ENCODE measurements around the gene ZRANB1.

The ZRANB1 gene

DNA sequence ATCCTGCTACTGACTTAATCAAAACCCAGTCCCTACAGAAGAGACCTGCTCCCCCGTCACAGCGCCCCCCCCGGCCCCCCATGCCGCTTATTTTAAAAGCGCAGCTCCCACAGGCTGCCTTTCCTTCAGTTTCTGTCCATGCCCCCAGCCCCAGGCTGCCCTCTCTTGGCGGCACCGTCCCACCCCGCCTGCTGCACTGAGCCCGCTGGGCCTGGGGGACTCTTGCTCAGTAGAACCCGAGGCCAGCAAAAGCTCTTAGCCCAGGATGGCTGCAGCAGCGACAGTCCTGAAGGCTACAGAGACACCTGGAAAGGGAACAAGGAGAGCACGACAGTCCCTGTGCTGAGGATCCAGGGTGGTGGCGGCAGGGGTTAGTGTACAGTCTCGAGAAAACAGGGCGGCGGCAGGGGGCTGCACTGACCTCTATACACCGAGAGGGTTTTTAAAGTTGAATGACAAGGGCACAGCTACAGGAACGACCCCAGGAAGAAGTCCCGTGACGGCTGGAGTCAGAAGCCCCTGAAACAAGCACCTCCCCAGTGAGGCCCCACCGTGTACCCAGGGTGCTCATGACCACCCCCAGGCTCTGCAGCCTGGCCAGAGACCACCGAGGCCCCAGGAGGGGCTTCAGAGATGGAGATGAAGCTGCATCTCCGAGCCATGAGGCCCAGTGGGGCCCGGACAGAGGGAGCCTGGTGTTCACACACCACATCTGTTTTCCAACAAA lies 54.4 kb downstream of the ZRANB1 start:
- no peak for DNase-seq

DNA sequence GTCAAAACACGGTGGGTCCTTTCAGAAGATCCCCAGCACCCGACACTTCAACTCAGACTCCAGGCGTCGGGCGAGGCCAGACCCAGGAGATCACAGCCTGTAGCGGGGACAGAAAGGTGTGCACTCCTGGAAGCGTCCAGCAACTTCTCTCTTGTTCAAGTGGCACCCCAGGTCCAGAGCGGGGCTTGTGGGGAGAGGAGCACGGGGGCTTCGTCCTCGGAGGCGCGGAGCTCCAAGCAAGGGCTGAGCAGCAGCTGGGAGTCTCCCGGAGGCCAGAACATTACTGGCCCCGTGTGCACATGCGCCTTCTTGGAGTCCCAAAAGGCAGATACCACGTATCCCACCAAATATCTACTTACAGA lies 54.9 kb downstream of the ZRANB1 start:
- no peak for DNase-seq

DNA sequence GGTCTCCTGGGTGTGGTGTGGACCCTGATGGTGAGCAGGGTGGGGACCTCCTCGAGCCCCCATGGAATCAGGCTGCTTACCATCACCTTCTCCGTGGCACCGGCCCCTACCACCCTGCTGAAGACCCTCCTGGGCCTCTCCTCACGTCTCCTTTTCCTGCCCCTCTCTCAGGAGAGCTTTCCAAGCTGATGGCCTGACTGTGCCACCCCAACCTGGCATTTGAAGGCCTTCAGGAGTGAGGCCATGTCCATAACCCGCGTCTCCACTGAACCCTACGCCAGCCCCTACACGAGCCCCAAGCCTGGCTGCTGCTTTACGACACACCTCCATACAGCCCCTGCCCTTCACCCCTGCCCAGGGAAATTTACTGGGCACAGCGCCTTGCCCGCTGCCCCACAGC lies 55.4 kb downstream of the ZRANB1 start:
- DNase-seq, result no peak

DNA sequence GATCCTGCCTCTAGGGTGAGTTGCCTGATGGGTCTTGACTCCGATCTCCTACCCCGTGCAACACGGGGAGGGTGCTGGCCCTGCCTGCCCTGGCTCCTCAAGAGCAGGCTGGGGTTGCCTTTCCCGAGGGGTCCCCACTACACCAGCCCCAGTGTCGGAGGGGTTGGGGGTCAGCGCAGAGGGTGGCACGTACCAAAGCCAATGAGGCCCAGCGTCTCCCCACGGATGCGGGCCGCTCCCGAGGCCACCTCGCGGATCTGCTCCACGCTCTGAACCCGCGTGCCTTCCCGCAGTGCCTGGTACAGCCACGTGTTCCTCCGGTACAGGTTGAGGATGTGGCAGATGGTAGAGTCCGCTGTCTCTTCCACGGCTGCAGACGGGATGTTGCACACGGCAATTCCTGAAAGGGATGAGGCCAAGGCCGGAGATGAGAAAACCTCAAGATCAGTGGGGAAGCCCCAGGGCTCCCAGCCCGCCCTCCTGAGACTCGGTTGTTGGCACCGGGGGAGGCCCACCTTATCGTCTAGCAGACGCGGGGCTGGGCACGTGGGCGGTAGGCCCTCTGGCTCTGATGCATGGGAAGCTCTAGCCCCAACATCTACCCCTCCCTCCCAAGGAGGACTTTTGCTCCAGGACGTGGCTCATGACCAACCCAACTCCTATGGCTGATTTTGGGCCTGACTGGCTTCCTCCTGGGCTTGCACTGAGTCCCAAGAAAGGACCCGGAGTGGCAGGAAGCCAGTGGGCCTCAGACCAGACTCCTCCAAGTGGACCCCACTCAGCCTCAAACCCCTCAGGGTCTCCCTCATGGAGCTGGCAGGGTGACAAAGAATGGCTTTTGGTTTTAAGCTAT lies 56.1 kb downstream of the ZRANB1 start:
- DNase-seq, result no peak

DNA sequence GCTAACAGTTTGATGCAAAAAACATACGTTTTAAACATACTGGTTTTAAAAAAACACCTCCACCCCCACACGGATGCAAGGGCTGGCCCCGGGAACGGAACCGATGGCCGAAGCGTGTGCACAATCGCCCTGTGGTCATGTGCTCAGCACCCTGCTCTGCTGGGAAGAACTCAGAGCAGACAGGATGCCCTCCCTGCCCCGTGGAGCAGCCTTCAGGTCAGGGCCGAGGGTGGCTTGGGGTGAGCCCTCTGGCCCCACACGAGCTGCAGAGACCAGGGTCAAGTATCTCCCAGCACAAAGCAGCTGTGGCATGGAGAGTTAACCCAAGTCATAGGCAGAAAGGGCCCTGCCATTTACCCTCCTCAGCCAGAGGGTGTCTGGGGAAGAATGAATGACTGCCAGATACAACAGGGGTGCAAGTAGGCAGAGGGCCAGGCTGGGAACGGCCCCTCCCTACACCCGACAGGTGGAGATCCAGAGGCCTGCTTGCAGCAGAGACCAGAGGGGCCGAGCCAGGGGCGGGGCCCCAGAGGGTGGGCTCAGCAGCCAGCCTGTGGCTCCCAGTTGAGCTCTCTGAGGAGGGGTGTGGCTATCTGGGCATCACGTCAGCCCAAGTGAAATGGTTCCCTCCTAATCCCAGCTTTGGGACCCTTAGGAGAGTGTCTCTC lies 56.8 kb downstream of the ZRANB1 start:
- no peak for DNase-seq

DNA sequence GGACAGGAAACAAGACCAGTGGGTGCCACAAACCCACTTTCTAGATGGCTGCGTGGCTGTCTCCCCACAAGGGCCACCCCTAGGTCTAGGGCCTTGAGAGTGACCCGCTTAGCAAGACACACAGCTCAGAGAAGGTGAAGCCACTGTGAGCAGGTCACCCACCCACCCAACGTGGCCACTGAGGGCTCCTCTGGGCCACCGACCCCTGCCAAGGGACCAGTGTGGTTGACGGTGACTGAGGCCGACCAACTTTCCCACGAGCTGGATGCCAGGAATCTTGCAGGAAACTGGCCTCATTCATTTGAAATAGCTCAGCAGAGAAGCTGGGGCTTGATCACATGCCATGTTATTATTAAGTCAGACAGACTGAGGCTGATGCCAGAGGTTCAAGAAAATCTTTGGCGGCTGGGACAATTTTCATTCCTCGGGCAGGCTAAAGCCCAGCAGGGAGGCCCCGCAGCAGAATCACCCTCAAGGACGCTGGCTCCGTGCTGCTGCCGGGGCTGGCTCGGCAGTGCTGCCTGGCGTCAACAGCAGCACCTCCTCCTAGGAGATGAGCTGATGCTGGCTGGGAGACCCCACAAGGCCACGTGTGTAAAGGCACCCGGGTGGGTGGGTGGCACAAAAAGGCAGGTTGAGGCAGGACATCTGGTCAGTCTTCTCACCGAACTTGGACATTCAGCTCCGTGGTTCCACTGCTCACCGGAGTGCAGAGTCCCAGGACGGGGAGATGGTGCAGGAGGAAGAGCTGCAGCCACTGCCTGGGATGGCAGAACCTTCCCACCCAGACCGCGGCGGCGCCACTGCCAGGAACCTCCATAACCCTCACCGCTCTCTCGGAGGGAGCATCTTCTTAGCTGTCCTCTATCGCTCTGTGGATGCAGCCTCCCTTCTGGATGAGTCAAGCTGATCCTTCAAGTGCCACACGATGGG lies 57.8 kb downstream of the ZRANB1 start:
- no peak for DNase-seq

DNA sequence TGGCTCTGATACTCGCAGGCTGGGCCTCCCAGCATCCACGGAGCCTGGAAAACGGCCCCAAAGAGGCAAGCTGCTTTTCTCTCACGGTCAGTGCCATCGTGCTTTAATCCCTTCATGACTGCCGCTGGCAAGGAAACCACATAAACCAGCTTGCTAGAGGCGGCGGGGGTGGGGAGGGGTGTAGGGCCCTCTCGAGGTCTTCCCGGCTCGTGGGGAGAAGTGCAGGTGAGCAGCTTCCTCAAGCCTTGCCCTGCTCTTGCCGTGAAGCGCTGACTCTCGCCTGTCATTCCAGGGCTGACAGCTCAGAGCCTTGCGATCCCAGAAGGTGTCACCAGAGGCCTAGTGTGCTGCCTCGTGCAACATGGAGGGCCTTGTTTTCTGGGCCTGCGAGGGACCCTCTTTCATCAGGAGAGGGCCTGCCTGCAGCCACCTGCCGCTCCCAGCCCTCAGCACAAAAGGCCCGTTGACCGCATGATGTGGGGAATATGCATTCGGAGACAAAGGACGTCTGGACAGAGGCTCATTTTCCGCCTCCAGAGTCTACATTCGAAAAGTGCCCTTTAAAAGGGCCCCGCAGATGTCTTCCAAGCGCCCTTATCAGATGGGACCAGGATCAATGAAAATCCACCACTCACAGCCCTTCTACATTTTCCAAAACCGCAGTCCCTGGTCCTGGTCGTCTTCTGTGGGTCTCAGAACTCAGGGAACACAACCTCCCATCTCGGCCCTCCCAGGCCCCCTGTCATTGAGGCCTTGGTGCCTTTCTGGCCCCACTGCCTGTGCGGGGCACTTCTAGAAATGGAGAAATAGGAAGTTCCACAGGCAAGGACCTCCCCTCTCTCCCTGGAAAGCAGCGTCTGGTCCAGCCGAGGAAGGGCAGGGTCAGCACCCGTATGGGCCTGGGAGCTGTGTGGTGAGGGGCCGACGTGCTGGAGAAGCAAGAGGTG lies 58.7 kb downstream of the ZRANB1 start:
- DNase-seq, result no peak

DNA sequence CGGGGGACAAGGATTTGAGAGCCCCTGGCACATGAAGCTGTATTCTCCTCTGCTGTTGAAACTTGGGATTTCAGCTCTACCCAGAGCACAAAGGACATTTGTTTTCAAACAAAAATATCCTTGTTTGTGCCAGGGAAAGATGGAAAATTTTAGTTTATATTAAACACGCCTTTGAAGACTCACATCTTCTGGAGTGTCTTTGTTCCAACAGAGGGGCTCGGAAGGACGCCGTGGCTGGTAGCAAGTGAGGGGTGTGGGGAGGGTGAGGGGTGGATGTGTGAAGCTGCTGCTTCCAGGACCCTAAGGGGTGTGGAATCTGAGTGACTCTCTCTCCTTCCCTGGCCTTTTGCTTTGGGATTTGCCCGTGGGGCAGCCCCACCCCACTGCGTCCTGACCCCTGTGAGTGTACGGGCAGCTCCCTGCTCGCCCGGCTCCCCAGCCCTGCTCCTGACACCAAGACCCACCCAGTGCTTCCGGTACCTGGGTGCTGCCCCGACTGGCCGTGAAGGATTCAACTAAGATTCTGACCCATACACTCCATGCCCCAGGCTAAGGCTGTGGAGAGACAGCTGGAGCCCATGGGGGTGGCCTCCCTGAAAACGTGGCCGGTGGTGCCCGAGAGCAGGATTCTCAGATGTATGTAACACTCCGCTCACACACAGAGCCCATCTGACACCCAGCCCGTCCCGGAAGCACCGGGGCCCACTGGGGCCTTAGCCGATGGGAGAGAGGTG lies 59.6 kb downstream of the ZRANB1 start:
- no peak for DNase-seq

DNA sequence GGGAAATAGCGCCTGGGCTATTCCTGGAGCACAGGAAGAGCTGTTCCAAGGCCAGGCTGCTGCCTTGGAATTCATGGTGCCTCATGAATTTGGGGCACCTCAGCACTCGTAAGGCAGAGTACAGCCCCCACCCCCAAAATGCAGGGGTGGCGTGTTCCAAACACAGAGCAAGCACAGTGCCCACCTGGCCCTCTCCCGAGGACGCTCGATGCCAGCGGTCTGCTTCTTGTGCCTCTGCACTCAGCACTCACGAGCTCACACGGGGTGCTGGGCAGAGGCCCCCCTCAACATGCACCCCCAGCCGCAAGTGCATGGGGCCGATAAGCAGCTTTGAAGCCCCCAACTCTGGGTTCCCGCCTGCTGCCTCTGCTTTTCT lies 60.1 kb downstream of the ZRANB1 start:
- no peak for DNase-seq

DNA sequence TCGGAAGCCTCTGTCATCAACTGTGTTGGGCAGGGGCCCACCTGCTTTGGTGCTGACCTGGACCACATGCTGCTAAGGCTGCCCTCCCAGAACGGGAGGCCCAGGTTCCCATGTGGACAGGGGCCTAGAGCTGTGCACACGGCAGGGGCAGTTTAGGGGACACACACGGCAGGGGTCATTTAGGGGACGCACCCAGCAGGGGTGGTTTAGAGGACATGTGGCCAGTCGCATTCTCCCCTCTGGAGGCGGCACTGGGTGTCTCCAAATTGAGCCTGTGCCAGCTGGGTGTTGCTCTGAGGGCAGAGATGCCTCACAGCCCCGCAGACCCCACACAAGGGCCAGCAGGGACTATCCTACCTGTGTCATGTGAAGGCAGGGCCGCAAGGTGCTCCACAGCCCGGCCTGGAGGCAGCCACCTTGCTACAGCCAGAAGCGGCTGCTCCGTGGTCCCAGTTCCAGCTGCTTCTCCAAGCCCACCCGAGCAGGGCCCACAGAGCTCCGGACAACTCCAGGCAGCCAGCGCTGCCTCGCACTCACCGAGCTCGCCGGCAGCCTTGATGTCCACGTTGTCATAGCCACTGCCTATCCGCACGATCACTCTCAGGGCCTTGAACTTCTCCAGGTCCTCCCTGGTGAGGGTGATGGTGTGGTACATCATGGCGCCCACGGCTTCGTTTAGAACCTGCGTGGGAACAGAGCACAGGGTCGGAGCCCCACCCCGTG lies 60.7 kb downstream of the ZRANB1 start:
- no peak for DNase-seq

DNA sequence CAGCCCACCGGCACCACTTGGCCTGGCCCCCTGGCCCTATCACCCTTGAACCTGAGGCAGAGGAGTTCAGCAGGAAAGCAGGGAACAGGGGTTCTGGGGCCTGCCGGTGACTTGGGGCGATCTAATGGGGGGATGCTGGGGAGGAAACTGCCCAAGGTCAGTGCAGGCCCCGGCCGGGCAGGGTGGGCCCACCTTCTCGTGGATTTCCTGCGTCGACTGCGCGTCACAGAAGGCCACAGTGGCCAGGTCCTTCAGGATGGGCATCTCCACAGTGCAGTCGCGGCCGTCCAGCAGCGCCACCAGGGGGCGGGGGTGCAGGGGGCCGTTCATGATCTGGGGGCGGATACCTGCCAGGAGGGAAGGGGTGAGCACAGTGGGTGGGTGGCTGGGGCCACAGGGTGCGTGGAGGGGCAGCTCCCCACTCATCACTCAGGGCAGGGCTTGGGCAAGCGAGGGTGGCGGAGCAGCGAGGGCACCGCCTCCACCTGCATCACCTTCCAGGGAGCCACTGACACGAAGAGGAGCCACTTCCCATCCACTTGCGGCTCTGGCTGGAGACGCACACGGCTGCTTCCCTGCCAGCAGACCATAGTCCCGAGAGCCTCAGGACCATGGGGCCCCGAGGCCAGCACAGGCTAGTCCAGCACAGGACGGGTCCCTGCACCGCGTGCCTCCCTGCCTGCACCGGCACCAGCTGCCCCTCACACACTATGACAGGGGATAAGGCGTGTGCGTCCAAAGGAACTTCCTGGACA lies 61.4 kb downstream of the ZRANB1 start:
- no peak for DNase-seq

DNA sequence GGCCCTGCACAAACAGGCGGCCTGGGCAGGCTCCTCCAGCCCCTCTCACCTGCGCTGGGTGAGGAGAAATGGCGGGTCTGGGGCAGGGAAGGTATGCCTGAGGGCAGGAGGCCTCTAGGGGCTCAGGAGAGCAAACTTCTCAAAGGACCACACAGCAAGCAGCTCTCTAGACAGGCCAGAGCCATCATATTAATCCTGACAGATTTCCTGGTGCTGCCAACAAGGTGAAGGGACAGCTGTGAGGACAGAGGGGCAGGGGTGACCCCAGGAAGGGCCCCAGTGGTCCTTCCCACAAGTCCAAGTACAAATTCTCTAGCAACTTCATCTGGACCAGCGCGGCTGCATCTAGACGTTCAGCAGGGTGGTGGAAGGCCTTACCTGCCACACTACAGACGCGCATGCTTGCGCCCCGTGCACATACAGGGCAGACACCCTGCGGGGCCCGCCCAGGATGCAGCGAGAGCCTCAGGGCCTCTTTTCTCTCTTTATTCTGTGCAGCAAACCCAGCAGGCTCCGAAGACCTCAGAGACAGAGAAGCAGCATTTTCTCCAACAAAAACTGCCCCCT lies 62.1 kb downstream of the ZRANB1 start:
- DNase-seq, result no peak

DNA sequence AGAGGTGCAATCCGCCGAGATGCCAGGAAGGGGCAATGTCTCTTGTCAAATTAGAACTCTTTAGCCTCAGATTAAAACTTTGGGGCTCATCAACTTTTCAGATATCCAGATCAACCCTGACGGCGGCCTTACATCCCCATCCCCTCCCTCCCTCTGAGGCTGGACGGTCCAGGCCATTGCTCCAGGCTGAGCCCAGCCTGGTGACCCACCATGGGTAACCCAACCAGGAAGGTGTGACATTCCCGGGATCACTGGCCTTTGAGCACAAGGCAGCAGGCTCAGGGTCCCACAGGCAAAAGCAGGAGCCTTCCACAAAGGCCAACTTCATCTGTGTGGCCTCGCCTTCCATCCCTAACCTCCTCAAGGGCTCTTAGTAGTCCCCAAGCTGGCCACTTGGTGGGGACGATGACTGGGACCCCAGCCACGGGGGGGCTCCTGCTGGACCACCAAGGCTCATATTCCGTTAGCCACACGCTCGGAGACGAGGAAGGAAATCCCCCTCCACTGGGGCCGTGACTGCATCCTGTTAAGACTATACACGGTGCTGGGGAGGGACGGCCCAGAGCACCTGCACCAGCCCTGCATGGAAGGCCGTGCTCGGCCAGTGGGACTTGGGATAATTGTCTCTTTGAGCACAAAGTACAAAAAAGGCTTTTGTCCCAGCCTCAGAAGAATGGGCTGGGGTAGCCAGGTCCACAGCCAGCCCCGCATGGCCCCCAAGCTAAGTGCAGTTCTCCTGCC lies 62.8 kb downstream of the ZRANB1 start:
- no peak for DNase-seq

DNA sequence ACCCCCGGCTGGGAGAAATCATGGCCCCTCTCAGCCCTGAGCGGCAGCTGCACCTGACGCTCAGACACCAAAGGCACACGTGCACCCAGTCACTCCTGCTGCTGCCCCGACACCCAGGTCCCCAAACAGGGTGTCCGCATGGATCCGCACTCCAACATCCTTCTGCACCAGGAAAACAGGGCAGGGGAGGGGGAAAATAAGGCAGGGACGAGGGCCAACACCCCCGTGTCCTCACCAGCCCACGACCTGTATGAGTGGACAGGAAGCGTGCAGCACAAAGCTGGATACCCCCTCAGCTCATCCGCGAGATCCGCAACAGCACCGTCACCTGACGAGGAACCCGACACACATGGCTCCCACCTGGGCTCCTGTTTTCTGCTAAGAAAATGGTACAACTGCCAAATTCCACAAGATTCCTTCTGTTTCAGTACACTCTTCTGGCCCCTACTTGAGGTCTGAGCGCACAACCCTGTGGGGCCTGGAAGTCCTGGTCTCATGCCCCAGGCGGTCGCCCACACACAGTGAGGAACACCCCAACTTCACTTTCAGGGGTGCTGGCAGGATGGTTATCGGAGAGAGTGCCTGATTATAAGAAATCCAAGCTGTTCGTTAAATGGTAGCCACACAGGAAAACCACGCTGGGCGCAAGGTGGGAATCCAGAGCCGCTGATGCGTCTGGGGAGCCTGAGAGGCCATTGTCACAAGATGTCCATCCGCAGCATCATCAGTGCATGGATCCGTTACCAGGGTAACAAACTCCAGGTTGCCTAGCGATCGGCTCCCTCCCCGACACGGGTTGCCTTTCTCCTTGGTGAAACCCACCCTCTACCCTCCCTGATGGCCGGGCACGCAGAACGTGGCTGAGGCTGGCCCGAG lies 63.6 kb downstream of the ZRANB1 start:
- DNase-seq, result no peak

DNA sequence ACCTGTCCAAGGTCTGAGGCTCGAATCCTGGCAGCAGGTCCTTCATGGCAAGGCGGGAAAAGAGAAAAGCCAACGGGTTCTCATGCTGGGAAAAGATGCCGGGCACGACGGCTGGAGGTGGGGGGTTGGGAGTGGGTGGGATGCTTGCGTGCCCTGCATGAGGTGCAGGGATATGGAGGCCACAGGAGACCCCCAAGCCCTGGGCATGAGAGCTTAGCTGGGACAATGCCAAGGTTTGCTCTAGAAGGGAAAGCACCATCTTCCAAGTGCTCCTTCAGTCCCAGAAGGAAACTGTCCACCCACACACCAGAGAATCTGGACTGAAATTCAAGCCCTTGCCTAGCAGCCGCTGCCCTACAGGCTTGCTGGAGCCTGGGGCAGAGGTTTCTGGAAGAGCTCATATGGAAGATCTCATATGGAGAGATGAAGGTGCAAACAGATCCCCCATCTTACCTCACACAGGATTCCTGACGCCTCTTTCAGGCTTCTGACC lies 64.3 kb downstream of the ZRANB1 start:
- no peak for DNase-seq

DNA sequence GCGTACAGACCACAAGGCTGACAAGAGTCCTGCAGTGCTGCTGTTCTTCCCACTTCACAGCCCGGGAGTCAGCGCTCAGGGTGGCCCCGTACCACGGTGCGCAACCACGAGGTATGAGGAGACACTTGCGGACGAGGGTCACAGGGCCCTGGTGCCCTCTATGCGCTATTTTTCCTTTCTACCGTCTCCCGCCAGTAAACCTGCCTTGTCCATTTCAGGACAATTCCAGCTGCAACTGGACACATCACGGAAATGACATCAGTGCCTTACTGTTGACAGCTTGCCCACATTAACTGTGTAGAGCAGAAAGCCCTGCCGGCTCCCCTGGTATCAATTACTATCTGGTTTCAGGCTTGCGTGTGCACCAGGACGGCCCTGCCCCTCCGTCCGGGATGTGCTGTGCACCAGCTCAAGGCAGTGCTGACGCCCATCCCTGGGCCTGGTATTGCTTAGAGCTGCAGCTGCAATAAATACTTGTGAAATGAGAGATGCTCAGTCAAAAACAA lies 65.1 kb downstream of the ZRANB1 start:
- DNase-seq, result no peak

DNA sequence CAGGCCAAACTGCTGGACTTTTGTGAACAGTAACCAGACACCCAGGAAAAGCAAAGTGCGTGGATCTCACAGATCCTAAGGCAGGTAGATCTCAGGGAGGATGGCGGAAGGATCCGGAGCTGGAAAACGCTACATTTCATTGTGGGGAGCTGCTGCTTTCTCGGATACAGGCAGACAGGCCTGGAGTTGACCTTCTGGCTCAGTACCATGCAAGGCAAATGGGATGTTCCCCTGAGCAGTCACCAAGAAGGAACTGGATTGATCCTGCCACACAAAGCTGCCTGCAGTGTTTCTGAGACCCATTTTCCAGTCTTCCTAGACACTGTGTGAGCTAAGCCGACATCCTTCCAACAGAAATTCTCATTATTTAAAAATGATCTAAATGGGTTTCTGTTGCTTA lies 65.5 kb downstream of the ZRANB1 start:
- DNase-seq, result no peak
